Liver (tissue), 9 donors: ENCODE data around the gene DAO. TPM values are rescaled to one million over a fixed set of nuclear protein-coding genes. Genes with fewer than 3 reads are reported as not detected.

Experiments used
- DNase-seq: peaks from one replicate; pipeline ENCODE4 v3.0.0-alpha.2; 2017; ENCODE audit warnings: low spot score
- H3K27ac ChIP-seq, 2 donors: one replicate each; pipeline ENCODE4 v1.7.0; 2013; ENCODE audit warnings: inconsistent platforms in 2 of 2, low read length in 2 of 2, control low read depth in 1 of 2, low read depth in 1 of 2, mild to moderate bottlenecking in 1 of 2
- H3K27me3 ChIP-seq, 4 donors: one replicate each; pipeline versions ENCODE4 v1.6.1 to v1.7.0; 2013; ENCODE audit warnings: low read length in 3 of 4, inconsistent platforms in 1 of 4, mild to moderate bottlenecking in 1 of 4, moderate library complexity in 1 of 4; ENCODE audit not compliant: control insufficient read depth in 4 of 4, insufficient read depth in 4 of 4
- H3K36me3 ChIP-seq, 4 donors: one replicate each; pipeline versions ENCODE4 v1.6.1 to v1.7.0; 2013; ENCODE audit warnings: low read length in 3 of 4, mild to moderate bottlenecking in 3 of 4, low read depth in 1 of 4, moderate library complexity in 1 of 4; ENCODE audit not compliant: control insufficient read depth in 4 of 4, insufficient read depth in 3 of 4
- H3K4me1 ChIP-seq, 4 donors: one replicate each; pipeline versions ENCODE4 v1.6.1 to v1.7.0; 2013; ENCODE audit warnings: low read length in 3 of 4, mild to moderate bottlenecking in 3 of 4, moderate library complexity in 1 of 4; ENCODE audit not compliant: control insufficient read depth in 4 of 4, insufficient read depth in 4 of 4
- H3K4me3 ChIP-seq, 3 donors: one replicate each; pipeline versions ENCODE4 v1.6.1 to v1.7.0; 2013; ENCODE audit warnings: low read length in 3 of 3, control low read depth in 1 of 3, low read depth in 1 of 3, mild to moderate bottlenecking in 1 of 3
- H3K9ac ChIP-seq, 2 donors: one replicate each; pipeline ENCODE4 v1.7.0; 2013; ENCODE audit warnings: low read length in 2 of 2, mild to moderate bottlenecking in 2 of 2, moderate library complexity in 2 of 2, control low read depth in 1 of 2, low read depth in 1 of 2
- H3K9me3 ChIP-seq, 4 donors: one replicate each; pipeline versions ENCODE4 v1.6.1 to v1.7.0; 2013; ENCODE audit warnings: low read length in 3 of 4; ENCODE audit not compliant: control insufficient read depth in 4 of 4
- CTCF ChIP-seq: fragments of 150-350 bp; IDR thresholded peaks from 2 replicates; pipeline ENCODE4 v1.5.1; 2017; ENCODE audit warnings: improper control_type of control experiment, low read depth, low read length; ENCODE audit not compliant: missing input control
- EGR1 ChIP-seq, 2 donors: IDR thresholded peaks; 2 replicates each; pipeline ENCODE4 v1.6.1; 2016 to 2018; ENCODE audit warnings: antibody characterized with exemption in 2 of 2, low read depth in 2 of 2
- FOXA1 ChIP-seq: IDR thresholded peaks from 2 replicates; pipeline ENCODE4 v1.6.1; 2016; ENCODE audit warnings: antibody characterized with exemption
- FOXA2 ChIP-seq: IDR thresholded peaks from 2 replicates; pipeline ENCODE4 v1.6.1; 2016; ENCODE audit warnings: antibody characterized with exemption
- GABPA ChIP-seq, 2 donors: IDR thresholded peaks in 1 of 2; conservative IDR thresholded peaks in 1 of 2; 2 replicates each; pipeline ENCODE4 v1.6.1; 2016; ENCODE audit warnings: antibody characterized with exemption in 2 of 2, mild to moderate bottlenecking in 1 of 2, moderate library complexity in 1 of 2
- HNF4A ChIP-seq, 2 donors: conservative IDR thresholded peaks; 2 replicates each; pipeline ENCODE4 v1.6.1; 2016; ENCODE audit warnings: antibody characterized with exemption in 2 of 2, mild to moderate bottlenecking in 2 of 2
- HNF4G ChIP-seq: IDR thresholded peaks from 2 replicates; pipeline ENCODE4 v1.6.1; 2016; ENCODE audit warnings: antibody characterized with exemption
- JUND ChIP-seq, 2 donors: IDR thresholded peaks; 2 replicates each; pipeline ENCODE4 v1.6.1; 2016; ENCODE audit warnings: antibody characterized with exemption in 2 of 2
- NR2F2 ChIP-seq: IDR thresholded peaks from 2 replicates; pipeline ENCODE4 v1.6.1; 2016; ENCODE audit warnings: antibody characterized with exemption
- RAD21 ChIP-seq, 2 donors: IDR thresholded peaks; 2 replicates each; pipeline ENCODE4 v1.6.1; 2016; ENCODE audit warnings: antibody characterized with exemption in 2 of 2, mild to moderate bottlenecking in 2 of 2
- REST ChIP-seq: IDR thresholded peaks from 2 replicates; pipeline ENCODE4 v1.6.1; 2016; ENCODE audit warnings: antibody characterized with exemption, mild to moderate bottlenecking
- RXRA ChIP-seq, 2 donors: IDR thresholded peaks; 2 replicates each; pipeline ENCODE4 v1.6.1; 2017 to 2018; ENCODE audit warnings: antibody characterized with exemption in 2 of 2, mild to moderate bottlenecking in 1 of 2
- SP1 ChIP-seq: IDR thresholded peaks from 2 replicates; pipeline ENCODE4 v1.6.1; 2018; ENCODE audit warnings: antibody characterized with exemption, mild to moderate bottlenecking
- TAF1 ChIP-seq: conservative IDR thresholded peaks from 2 replicates; pipeline ENCODE4 v1.6.1; 2016; ENCODE audit warnings: antibody characterized with exemption, mild to moderate bottlenecking
- YY1 ChIP-seq: IDR thresholded peaks from 2 replicates; pipeline ENCODE4 v1.6.1; 2016; ENCODE audit warnings: antibody characterized with exemption, mild to moderate bottlenecking
- ZBTB33 ChIP-seq: IDR thresholded peaks from 2 replicates; pipeline ENCODE4 v1.6.1; 2016; ENCODE audit warnings: antibody characterized with exemption
- WGBS: extraction: QIAGEN DNeasy Blood & Tissue Kit; methylation state at CpG from one replicate; pipeline ENCODE4 v1.1.7; 2013; 5-methylcytosine and 5-hydroxymethylcytosine counted together
- polyA plus RNA-seq, 2 donors: library from polyadenylated mRNA; stranded (reverse) in 1 of 2; unstranded in 1 of 2; fragments of 200-250 nt in 1 of 2; fragments of >200 nt in 1 of 2; fragmentation: Nextera tagmentation in 1 of 2; extraction: Ambion mirVana in 1 of 2; gene quantifications; one replicate each; pipeline versions ENCODE4 v1.2.1 to v1.2.3, GENCODE V29; 2013 to 2015
- total RNA-seq, 2 donors: library from RNA; depleted of rRNA; stranded (reverse); fragments of >200 nt; gene quantifications; one replicate each; pipeline ENCODE4 v1.2.3, GENCODE V29; 2014
- TF ChIP-seq, protein P1 (sequence below): IDR thresholded peaks from 2 replicates; pipeline ENCODE4 v1.6.1; 2016; ENCODE audit warnings: antibody characterized with exemption
- TF ChIP-seq, protein P2 (sequence below): IDR thresholded peaks from 2 replicates; pipeline ENCODE4 v1.6.1; 2016; ENCODE audit warnings: antibody characterized with exemption
- donor health status: healthy.
- donor health status: healthy.
- donor health status: healthy.
- donor health status: healthy.
- donor health status: healthy.

The DAO gene
- total RNA-seq (10 to 100 TPM in 1 of 2 donors, under 1 TPM in 1; 0.84 to 28.3 TPM), polyA plus RNA-seq (10 to 100 TPM; 17.6 to 51.4 TPM)

- Histone ChIP-seq H3K36me3 (no peaks in the 10 kb centered on the region), H3K4me1 (peaks cover 2 to 50% (median 29%) of the 10 kb centered on the region in 4 donors), H3K27ac (peak within 1 kb of the TSS; percentile 52 to 70), H3K27me3 (no peaks in the 10 kb centered on the region), H3K9ac (peak within 1 kb of the TSS; percentile 50 to 81), H3K9me3 (no peaks in the 10 kb centered on the region), H3K4me3 (peak within 1 kb of the TSS; percentile 32 to 69 (median 58))
- 38% methylated on average over 16 of the region's 16 CpGs for WGBS
- TF ChIP-seq YY1 (peak; percentile 44), RXRA (IDR thresholded peaks at IDR 0.05) (peak; percentile 81 to 86), FOXA2 (no peak), GABPA (IDR thresholded peaks at IDR 0.05 in 1 of 2, conservative IDR thresholded peaks at IDR 0.05 in 1 of 2) (peak; percentile 54 to 66), ZBTB33 (no peak), EGR1 (IDR thresholded peaks at IDR 0.05; ENCODE audit: low read depth in 2 of 2) (peak in 1 of 2 donors; percentile 21), HNF4G (peak; percentile 93), RAD21 (IDR thresholded peaks at IDR 0.05) (peak in 1 of 2 donors; percentile 63), HNF4A (conservative IDR thresholded peaks at IDR 0.05) (peak; percentile 96 to 97), REST (peak; percentile 76), JUND (IDR thresholded peaks at IDR 0.05) (peak; percentile 30 to 34), FOXA1 (no peak), NR2F2 (no peak), SP1 (peak; percentile 94), TAF1 (peak; percentile 79), CTCF (no peak)
- TF ChIP-seq, protein P1, sequence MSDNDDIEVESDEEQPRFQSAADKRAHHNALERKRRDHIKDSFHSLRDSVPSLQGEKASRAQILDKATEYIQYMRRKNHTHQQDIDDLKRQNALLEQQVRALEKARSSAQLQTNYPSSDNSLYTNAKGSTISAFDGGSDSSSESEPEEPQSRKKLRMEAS: peak; percentile 39
- TF ChIP-seq, protein P2, sequence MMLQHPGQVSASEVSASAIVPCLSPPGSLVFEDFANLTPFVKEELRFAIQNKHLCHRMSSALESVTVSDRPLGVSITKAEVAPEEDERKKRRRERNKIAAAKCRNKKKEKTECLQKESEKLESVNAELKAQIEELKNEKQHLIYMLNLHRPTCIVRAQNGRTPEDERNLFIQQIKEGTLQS: no peak
- peak; percentile 36 for DNase-seq
Measured at GRCh38 chr12:108879615-108880254, at the start of gene DAO. Gene DAO, plus strand, starts transcription at chr12:108880092. Its CDS starts 4,915 bp downstream, at chr12:108885007.
